Transverse colon (tissue), 4 donors: Measurements from ENCODE around the gene ENO2.
A peak's percentile ranks its signal among the peaks of the same experiment; 100 is the strongest.

Source experiments
- CTCF ChIP-seq, 5 experiments: fragments of 200-600 bp in 3 of 5; fragments of 450-650 bp in 2 of 5; sonication (generic) in 3 of 5; IDR thresholded peaks; 1 replicate in 2 of 5; 2 replicates in 3 of 5; pipeline ENCODE4 v1.5.1; 2016 to 2017; ENCODE audit warnings: antibody characterized with exemption in 5 of 5, inconsistent platforms in 3 of 5, mild to moderate bottlenecking in 2 of 5, moderate library complexity in 1 of 5
- POLR2A ChIP-seq: fragments of 450-650 bp; IDR thresholded peaks from one replicate; pipeline ENCODE4 v1.6.1; 2016; ENCODE audit warnings: antibody characterized with exemption, mild to moderate bottlenecking, moderate library complexity
- POLR2AphosphoS5 ChIP-seq, 3 donors: sonication (generic); formaldehyde crosslinking; IDR thresholded peaks; one replicate each; pipeline ENCODE4 v1.6.1; 2016; ENCODE audit warnings: antibody characterized with exemption in 3 of 3

GRCh38 chr12:6960593-6961277, 46.4 kb downstream of the ENO2 start:
- TF ChIP-seq POLR2A (no peak), CTCF (IDR thresholded peaks at IDR 0.05) (peak in 1 of 5 experiments; percentile 35), POLR2AphosphoS5 (IDR thresholded peaks at IDR 0.05) (no peak)
